GM19452 (cell line): ENCODE measurements around the gene UVSSA.

Source experiments
- ATAC-seq: cut with Tn5 transposase; IDR thresholded peaks from one replicate; pipeline ENCODE4 v1.9.1; 2021; ENCODE audit not compliant: unreplicated experiment

UVSSA gene

DNA sequence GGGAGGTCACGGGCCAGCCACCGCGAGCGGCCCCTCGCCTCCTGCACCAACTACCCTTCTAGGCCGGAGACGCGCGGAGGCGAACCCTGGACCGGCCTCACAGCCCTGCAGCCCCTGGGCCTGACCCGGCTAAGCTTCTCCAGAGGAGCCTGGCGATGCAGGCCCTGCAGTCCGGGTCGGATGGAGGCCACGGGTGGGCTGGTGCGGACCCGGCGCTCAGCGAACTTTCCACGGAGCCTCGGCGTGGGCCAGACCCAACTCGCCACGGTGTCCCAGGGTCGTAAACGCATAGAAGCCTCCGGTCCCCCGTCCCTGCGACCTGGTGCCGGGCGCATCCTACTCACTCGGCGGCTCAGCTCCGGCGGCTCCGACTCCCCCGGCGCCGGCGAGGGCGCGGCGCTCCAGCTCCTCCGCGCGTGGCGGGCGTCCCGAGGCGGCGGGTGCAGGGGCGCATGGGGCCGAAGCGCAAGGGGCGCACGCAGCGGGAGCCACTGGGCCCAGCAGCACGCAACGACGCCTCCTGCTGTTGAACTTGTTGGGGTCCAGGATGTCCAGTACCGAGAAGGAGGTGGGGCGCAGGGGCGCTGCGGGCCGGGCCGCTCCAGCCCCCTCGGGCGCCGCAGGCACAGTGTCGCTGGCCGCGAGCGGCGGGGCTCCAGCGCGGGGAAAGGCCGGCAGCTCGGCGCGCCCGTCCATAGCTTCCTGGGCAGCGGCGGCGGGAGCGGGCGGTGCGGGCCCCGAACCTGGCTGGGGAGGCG, 58.8 kb downstream of the UVSSA start:
- no peak for ATAC-seq

DNA sequence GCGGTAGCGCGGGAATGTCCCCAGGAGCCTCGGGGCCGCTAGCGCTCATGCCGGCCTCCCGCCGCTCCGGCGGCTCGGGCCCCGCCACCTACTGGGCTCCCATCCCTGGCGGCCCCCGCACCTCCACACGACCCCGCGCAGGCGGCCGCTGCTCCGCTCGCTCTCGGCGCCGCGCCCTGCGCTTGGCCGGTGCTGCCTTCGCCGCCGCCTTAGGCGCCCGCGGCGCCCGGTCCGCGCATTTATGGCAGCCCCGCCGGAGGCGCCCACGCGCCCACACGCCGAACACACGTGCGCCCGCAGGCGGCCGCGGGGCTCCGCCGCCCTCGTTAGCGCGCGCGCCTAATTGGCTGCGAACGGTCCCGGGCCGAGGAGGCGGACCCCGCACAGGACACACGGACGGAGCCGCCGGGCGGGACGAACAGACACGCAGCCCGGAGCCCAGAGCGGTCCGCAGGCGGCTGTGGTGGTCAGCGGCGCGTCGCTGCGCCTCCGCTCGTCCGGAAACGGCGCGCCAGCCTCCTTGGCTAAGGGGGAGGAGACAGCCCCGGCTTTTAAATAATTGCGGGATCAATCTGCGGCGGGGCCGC, 59.5 kb downstream of the UVSSA start, which contains the start of gene NKX1-1:
Gene NKX1-1 (minus strand): TSS at position 49 of the 587 bp plus-strand sequence. CDS start 0 bp downstream, at position 49.
- ATAC-seq, result no peak

DNA sequence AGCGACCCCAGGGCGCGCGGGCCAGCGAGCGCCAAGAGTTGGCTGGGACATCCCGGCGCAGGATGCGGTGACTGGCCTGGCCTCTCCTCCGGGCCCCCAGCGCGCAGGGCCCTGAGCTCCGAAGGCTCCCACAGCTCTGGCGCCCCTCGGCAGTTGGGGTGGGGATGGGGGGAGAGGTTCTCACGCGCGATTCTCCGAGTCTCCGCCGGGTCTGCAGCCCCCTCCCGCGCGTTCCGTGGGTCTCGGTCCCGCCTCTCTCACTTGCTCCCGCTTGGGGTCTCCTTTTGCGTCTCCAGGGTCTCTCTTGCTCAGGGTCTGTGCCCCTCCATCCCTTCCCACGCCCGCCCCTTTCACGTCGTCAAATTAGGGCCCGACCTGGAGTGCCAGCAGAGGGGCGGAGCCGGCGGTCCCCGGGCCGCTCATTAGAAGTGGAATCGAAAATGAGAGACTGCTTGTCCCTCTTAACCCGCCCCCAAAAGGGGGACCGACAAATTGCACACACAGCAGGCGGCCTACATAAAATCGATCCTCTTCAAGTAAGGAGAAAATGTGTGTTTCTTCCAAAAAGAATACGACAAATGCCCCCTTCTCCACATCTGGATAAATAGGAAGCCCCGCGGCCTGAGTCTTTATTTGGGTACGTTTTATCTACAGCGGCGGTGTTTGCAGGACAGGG, 60.1 kb downstream of the UVSSA start:
- no peak for ATAC-seq

DNA sequence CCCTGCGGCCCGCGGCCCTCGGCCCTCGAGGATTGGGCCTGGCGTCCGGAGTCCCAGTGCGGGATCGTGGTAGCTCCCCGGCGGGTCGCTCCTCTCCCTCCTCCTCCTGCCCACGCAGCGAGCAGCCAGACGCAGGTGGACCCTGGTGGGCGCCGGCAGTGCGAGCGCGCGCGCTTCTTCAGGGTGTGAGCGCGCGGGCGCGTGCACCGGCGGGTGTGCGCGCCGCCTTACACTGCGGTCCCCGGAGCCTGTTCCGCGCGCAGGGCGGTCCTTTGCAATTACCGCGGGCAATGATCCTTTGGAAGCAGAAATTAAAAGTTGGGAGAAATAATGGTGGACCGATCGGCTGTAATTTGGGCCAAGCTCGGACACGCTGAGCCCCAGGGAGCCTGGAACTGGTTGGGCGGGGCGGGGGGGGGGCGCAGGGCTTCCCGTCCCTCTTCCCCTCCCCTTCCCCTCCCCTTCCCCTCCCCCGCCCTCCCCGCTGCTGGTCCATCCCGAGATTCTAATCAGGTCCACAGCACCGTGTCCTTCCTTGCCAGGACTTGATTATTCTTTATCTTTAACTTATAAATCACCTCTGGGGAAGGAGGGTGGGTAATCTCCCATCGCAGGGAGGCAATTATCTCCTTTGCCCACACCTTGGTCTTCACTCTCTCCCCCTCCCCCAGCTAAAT, 60.8 kb downstream of the UVSSA start:
- ATAC-seq, result no peak

DNA sequence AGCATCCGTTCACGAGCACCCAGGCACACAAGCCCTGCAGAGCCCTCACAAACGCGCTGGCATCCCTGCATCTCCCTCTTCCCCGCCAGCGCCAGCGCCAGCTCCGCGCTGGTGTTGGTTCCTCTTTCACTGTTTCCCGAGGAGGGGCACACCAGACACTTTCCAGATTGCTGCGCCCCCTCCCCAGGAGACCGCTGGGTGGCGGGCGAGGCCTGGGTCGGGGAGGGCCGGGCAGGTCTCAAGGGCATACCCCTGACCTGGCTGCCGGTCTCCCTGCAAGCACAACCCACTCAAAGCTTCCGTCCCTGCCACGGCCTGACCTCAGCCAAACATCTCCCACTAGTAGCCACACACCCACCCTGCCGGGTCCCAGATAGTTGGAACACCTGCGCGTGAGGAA, 61.4 kb downstream of the UVSSA start:
- no peak for ATAC-seq

DNA sequence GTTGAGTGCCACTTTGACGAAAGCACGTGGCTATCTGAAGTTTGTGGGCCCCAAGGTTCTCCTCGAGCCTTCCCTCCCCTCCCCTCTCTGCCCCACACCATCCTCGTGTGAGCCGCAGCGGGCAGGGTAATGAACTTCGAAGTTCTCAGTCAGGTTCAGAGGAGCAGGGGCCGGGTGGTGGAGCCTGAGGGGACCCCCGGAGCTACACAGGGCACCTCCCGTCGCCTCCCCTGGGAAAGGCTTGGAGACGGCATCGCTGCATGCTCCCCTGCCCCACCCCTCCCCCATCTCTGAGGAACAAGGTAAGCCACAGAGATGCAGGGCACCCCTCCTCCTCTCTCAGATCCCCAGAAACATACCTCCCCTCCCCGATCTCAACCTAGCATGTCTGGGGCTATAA, 62.1 kb downstream of the UVSSA start:
- ATAC-seq, result no peak

DNA sequence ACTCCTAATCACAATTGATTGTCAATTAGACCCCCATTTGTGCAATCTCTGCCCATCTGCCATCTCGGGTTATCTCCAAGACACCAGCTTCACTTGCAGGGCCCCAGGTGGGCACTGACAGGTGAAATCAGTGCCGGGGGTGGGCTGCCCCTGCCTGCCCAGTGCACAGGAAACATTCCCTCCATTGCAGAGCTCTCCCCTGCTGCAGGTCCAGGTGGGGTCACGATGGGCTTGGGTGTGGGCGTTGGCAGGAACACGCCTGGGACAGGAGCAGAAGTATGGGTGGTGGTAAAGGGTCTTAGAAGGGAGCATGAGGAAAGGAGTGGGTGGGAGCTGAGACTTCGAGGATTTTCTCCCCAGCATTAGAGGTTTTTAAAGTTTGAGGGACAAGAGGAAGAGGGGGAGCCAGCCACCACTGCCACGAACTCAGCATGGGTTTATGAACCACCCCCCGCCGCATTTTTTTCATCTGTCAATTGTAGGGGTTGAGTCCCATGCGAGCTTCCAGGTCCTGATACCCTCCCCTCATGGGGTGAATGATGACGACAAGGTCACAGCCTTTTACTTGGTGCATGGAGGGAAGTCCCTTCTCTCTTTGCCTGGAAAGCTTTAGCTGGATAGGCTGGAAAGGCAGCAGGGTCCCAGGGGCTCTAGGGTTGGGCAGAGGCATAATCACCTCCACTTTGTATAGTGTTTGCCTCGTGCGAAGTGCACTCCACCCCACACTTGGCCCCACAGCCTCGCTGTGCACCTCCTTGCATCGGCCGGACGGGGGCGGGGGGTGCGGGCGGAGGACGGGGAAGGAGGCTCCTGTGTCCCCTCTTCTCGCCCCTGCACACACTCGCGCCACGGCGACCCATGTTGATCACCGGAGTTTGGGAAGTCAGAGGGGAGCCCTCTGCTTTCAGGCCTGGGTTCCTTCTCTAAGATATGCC, 62.8 kb downstream of the UVSSA start:
- ATAC-seq, result no peak

DNA sequence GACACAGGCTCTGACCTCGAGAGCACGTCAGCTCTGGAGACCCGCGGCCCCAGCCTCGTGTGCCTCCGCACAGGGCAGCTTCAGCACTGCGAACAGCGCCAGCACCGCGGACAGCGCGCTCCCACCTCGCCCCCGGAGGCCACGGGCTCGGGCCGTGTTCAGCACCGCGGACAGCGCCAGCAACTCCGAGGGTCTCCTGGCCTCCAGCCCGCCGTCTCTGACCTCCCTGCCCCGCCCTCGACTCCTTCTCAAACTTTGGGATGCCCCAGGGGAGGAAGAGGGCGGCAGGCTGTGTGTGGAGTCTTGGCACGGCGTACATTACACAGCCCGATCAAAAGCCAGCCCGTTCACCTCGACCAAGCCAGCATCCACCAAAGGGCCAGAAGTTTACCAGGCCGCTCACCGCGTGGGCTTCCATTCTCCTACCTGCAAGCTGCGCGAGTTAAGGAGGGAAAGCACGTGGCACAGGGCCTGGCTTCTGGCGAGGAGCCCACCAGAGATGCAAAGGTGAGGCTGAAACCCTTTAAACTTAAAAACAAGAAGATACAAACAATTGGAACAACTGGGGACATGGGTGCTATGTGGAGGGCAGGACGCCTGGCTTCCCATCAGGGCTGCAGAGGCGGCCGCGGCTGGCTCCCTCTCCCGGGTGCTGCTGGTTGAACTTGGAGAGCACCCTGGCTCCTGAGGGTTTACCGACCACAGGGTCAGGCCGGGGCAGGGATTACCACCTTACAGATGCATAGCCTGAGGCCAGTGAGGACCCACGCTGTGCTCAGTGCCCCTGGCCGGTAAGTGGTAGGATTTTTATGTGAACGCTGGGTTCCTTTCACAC, 63.7 kb downstream of the UVSSA start:
- ATAC-seq, result no peak

DNA sequence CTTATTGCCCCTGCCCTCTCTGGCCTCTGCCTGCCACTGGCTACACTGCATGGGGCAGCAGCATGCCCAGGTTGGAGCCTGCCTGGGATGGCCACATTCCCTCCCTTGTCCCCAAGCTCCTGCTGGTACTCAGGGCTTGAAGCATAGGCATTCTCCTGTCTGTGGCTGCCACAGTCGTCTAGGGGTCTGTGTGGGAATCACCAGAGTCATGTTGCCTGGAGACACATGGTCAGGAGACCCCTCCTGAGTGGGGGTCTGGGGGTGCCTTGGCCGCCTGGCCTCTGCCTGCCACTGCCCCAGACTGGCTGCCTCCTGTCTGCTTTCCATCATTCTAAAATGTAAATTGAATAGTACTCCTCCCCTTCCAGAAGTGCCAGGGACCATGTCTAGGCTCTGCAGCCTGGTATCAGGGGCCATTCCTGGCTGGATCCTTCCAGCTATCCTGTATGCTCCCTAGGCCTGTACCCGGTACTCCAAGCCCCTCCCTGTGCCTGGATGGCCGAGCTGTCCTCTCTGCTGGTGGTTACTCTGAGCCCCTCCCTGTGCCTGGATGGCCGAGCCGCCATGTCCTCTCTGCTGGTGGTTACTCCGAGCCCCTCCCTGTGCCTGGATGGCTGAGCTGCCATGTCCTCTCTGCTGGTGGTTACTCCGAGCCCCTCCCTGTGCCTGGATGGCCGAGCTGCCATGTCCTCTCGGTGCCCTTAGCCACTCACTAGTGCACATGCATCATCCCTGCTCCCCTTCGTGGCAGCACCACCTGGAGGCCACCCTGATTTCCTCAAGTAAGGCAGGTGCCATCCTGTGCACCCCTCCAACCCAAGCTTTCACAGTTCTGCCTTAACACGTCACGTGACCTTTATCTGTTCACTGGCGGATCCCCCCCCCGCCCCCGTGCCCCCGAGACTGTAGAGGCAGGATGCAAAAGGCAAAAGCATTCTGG, 64.7 kb downstream of the UVSSA start:
- no peak for ATAC-seq

DNA sequence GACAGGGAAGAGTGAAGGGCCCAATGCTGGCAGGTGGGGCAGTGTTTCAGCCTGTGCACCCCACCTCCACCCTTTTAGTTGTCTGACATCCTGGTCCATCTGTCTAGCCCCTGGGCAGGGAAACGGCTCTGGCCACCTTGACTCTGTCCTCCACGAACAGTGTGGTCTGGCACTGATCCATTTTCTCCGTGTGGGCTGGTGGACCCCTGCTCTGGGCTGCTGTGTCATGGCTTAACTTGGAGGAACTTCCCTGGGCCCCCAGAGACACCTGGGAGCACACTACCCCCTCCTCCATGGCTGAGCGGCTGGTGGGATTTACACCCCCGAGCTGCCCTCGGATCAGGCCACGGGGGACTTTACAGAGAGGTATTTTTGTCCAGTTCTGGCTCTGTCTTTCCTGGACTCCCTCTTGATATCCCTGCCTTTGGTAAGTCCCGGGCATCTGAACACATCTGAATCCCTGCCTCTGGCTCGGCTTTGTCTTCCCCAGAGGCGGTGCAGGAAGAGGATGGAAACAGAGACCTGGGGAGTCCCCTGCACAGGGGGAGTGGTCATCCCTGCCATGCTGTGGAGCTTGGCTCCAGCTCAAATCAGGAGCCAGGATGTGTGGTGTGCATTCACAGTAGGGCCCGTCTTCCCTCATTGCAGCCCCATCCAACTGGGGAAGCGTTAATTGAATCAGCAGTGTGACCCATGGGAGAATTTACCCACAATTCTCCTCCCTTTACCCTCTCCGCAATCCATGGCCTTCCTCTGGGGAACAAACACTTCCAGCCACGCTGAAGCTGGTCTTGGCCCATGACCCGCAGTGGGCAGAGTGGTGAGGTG, 65.6 kb downstream of the UVSSA start:
- no peak for ATAC-seq

DNA sequence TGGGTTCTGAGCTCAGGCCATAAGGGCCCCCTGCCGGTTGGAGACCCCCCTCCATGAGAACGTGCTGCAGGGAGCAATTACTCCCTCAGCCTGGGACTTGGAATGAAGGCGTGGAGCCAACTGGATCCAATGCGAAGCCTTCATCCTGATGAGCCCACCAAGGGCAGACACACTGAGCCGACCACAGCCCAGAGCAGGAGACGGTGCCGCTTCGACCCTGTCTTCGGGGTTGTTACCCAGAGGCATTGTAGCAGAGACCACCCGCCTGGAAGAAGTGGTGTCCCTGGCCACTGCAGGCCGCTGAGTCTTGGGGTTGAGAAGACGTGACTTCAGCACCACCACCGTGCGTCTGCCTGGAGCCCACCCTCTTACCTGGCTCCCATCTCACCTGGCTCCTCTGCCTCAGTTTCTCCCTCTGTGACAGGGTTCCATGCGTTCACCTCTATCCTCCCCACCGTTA, 66.2 kb downstream of the UVSSA start:
- no peak for ATAC-seq

DNA sequence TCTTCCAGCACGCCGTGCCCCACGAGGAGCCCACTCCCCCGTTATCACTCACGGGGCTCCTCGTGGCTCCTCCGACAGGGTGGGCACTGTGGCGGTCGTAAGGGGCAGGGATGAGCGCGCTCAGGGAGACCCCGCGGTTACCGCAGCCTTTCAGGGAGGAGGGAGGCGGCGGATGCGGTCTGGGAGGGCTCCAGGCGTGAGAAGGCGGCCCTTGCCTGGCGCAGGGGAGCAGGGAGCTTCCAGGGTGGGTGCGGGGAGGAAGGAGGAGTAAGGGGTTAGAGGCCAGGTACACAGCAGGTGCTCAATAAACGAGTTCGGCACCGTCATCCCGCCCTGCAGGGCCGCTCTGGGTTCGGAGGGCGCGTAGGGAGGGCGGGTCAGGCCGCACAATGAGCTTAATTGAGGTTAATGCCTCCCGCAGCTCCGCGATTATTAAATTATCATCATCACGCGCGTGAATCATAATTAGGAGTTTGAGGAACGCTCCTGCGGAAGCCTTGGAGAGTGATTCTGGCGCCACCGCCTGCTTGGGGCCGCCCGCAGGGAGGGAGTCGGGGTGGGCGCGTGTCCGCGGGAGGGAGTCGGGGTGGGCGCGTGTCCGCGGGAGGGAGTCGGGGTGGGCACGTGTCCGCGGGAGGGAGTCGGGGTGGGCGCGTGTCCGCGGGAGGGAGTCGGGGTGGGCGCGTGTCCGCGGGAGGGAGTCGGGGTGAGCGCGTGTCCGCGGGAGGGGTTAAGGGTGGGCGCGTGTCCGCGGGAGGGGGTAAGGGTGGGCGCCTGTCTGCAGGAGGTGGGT, 66.9 kb downstream of the UVSSA start:
- ATAC-seq, result no peak

DNA sequence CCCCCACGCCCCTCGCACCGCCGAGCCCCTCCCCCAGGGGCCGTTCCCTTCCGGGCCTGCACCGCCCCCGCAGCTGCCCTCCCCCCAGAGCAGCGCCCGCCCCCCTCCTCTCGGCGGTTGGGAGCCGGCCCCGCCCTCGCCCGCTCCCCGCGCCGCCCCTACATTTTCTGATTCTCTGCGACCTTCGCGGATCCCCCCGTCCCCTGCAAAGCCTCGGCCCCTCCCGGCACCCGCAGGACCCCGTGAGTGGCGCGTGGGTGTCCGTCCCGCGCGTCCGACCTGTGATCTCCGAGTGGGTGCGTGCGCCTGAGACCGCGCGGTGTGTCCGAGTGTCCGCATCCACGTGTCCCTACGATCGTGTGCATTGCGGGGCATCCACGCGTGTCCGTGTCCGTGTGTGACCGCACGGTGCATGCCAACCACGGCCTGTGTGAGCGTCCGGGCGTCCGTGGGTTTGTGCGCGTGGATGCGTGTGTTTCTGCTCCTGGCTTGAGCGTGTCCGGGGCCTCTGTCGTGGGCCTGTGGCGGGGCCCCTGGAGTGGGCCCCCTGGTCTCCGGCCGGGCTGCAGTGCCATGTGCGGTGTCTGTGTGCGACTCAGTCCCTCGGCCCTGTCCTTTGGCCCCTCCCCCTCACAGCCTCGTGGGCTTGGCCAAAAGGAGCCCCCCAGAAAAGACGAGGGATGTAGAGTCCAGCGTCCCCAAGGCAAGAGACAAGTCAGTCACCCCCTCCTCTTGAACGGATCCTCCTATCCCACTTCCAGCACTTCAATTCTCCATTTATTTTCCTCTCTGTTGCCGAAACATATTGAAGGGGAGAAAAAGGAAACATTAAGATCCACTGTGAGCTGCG, 68.0 kb downstream of the UVSSA start:
- ATAC-seq, result no peak

DNA sequence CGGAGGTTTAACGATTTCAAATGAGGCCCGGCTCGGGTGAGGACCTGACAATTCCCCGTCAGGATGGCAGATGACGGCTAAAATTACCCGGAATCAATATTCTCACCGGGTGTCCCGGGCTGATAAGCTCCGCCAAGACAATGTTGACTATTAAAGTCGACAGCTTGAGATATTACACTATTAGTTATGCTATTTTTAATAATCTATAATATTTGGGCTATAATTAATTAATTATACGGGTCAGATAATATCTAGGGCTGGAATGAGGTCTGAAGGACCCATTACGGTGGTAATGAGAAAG, 68.6 kb downstream of the UVSSA start:
- no peak for ATAC-seq

DNA sequence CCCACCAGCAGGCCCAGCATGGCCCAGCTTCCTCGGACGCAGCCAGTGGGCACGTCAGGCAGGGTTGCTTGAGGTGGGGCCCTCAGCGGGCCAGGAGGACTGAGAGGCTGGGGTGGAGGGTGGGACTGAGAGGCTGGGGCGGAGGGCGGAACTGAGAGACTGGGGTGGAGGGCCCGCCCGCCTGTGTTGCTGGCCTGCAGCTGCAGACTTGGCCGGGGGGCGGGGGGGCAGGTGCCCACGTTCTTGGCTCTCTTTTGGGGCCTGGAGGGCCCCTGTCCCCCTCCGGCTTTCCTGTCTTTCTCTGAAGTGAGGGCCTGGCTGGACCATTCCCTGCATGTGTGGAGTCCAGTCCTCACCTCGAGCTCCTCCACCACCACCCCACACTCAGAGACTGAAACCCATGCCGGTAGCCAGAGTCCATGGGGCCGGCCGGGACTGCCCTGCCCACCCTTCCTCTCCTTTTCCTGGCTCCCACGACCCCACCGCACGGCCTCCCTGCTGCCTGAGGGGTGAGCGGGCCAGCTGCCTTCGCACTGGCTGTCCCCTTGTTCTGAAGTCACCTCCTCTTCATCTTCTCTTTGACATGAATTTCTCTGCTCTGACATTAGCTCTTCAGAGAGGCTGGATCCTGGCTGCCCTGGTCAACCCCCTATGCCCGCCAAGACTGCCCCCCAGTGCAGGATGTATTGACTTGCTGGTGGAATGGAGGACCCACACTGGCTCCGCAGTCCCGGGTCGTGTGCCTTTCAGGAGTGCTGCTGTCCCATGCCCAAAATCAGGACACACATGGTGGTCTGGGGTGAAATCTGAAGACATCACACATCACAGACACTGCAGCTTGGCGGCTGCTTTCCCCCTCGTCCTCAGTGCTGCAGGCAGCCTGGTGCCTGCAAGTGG, 69.3 kb downstream of the UVSSA start:
- no peak for ATAC-seq
